Fibroblast of lung (primary cell): ENCODE data around the gene CLCA1.

ENCODE experiments used
- EZH2 ChIP-seq: IDR thresholded peaks from 2 replicates; pipeline ENCODE4 v1.5.1; 2012; ENCODE audit warnings: low read length, control low read depth, mild to moderate bottlenecking; ENCODE audit errors: missing control alignments
- TF ChIP-seq, protein P1 (sequence below), 2 donors: IDR thresholded peaks in 1 of 2; conservative IDR thresholded peaks in 1 of 2; 1 replicate in 1 of 2; 2 replicates in 1 of 2; pipeline ENCODE4 v1.5.1; 2011 to 2012; ENCODE audit warnings: low read length in 2 of 2, control low read depth in 1 of 2, inconsistent platforms in 1 of 2, low read depth in 1 of 2, mild to moderate bottlenecking in 1 of 2

DNA sequence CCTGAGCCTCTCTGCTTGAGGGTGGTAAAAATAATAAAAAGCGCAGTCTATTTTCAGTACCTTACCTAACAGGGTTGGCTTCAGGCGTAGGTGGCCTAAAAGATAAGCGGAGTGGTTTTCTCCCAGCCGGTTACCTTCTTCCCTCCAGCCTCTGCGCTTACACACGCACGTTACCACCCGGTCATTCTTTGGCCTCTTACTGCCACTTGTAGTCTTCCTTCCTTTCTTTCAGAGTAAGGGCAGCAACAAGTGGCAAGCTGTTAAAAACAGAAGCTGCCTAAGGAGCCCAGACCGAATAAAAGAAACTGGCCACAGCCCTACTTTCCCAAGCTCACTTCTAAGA is 35.4 kb downstream of the CLCA1 start:
- no peak for TF ChIP-seq EZH2
- TF ChIP-seq, protein P1, sequence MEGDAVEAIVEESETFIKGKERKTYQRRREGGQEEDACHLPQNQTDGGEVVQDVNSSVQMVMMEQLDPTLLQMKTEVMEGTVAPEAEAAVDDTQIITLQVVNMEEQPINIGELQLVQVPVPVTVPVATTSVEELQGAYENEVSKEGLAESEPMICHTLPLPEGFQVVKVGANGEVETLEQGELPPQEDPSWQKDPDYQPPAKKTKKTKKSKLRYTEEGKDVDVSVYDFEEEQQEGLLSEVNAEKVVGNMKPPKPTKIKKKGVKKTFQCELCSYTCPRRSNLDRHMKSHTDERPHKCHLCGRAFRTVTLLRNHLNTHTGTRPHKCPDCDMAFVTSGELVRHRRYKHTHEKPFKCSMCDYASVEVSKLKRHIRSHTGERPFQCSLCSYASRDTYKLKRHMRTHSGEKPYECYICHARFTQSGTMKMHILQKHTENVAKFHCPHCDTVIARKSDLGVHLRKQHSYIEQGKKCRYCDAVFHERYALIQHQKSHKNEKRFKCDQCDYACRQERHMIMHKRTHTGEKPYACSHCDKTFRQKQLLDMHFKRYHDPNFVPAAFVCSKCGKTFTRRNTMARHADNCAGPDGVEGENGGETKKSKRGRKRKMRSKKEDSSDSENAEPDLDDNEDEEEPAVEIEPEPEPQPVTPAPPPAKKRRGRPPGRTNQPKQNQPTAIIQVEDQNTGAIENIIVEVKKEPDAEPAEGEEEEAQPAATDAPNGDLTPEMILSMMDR (conservative IDR thresholded peaks at IDR 0.05 in 1 of 2, IDR thresholded peaks at IDR 0.05 in 1 of 2; ENCODE audit: low read depth in 1 of 2, low read length in 2 of 2): no peak
